ENCODE data around the gene ST6GAL1.

DNA sequence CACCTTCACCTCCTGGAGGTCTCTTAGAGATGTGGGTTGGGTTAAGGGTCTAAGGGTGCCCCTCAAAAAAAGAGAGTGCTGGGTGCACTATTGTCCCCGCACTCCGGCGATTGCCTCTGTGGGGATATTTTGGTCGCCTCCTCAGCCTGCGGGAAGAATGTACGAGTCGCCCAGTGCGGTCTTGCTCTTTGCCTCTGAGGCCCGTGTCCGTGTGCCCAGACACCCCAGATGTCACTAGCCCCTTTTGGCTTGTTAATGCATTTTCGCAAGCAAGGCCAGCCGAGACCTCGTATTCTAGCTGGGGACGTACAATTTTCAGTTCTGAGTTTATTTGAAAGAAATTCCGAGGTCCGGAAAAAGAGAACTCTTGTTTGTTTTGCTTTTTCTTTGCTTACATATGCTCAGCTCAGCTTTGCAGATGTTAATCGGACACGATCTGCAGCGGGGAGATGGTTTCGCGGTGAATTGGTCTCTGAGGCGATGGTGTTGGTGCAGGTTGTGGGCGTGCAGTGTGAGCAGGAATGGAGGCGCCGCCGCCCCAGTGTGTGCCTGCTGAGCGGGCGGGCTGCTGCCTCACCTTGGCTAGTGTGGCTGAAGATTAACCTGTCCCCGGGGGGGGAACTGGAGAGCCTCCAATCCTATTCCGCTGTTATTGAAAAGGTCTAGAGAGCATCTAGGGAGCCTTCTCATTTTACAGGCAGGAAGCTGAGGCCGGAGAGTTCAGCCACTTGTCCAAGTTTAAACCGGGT lies 1.4 kb downstream of the ST6GAL1 start:
- TF ChIP-seq CTCF (conservative IDR thresholded peaks at IDR 0.05; ENCODE audit: low read depth, low read length) (no peak), EZH2 (IDR thresholded peaks at IDR 0.05; ENCODE audit: borderline replicate concordance, low read depth, low read length, poor library complexity, severe bottlenecking) (no peak)

Data from A673 (cell line).